ENCODE measurements around the gene CPNE6. TPM values are rescaled to one million over a fixed set of nuclear protein-coding genes. Genes with fewer than 3 reads are reported as not detected.
"Not testable (repeated sequence)": the region's sequence is repeated elsewhere in the genome, so short reads cannot be mapped to it uniquely, and the experiment has no call there.

Gene CPNE6
- total RNA-seq, 1 donor from 2014 or later: not detected

DNA sequence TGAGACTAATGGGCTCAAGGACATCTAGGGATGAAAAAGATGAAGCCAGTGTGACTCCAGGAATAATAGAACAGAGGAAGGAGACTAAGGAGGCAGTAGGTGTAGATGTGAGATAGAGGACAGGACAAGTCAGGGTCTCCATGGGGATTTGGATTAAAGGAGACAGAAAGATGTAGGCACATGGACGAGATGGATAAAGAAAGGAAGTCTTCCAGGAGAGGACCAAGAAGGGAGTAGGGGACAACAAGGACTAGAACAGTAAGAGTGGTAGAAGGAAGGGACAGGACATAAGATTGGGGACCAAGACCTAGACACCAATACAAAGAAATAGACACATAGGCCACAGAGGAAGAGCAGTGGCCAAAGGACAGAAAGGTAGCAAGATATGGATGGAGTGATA, 15.6 kb downstream of the CPNE6 start:
- DNase-seq: no peak

DNA sequence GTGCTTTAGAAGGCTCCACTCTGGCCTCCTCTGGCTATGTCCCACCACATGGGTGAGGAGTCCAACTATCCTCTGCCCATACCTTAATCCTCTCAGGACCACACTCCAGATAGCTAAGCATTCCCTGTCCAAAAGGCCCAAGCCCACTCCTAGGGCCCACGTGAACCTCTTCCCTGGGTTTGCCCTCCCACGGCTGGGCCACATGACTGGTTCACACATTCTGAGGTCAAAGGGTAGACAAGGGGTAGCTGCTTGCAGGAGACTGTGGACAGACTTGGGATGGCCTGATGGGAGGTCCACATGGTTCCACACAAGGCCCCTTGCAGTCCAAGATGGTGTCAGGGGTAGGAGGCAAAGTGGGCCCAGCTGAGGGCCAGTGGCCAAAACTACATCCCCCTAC, 16.7 kb downstream of the CPNE6 start:
- no peak for DNase-seq

DNA sequence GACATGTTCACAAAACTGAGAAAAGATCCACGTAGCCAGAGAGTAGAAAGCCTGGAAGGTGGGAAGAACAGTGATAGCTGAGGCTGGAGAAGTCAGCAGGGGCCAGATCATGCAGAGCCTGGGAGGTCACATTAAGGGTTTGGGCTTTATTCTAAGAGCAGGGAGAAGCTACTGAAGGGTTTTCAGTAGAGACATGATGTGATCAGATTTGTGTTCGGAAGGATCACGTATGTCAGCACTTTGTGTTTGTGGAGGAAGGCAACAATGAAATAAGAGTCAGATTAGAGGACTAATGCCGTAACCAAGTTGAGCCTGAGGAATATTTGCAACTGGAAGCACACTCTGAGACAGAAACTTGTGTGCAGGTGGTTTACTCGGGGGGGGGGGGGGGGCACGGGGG, 18.5 kb downstream of the CPNE6 start:
- no peak for DNase-seq

DNA sequence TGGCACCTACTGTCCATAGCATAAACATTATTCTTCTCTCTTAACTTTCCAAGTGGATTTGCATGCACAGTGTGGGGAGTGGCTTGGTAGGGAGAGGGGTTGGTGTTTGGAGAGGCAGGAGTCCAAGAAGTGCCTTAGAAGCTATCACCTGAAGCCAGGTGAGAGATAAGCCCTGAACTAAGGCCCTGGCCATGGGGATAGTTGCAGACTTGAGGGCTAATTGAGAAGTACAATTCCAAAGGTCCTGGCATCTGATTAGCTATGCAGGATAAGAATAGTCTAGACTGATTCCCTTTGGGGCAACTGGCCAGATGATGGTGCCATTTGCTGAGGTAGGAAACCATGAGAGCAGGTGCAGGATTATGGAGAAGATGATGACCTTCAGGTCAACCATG, 20.7 kb downstream of the CPNE6 start:
- no peak for DNase-seq

DNA sequence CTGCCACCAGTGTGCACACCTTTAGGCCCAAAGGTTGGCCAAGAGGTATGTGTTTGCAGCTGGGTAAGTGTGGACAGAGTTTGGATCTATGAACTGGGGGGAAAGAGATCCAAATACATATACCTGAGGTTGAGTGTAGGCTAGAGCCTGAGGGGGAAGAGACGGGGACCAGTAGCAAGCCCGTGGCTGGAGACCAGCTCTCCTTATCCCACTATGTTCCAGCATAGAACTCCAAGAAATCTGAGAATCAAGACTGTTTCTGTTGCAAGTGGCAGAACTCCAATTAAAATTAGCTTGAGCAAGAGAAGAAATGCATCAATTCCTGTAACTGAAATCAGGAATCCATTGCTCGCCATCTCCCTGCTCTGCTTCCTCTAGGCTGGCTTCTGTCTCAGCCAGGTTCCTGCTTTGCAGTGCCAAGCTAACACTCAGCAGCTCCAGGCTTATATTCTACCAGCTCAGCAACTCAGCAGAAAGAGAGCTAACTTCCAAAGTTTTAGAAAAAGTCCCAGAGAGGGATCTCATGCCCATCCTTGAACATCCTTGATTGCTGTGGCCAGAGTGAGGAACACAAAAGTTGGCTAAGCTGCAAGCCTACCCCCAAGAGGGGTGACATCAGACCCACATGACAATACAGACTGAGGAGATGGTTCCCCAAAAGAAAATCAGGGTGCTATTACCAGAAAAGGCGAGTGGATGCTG, 21.3 kb downstream of the CPNE6 start:
- no peak for DNase-seq

DNA sequence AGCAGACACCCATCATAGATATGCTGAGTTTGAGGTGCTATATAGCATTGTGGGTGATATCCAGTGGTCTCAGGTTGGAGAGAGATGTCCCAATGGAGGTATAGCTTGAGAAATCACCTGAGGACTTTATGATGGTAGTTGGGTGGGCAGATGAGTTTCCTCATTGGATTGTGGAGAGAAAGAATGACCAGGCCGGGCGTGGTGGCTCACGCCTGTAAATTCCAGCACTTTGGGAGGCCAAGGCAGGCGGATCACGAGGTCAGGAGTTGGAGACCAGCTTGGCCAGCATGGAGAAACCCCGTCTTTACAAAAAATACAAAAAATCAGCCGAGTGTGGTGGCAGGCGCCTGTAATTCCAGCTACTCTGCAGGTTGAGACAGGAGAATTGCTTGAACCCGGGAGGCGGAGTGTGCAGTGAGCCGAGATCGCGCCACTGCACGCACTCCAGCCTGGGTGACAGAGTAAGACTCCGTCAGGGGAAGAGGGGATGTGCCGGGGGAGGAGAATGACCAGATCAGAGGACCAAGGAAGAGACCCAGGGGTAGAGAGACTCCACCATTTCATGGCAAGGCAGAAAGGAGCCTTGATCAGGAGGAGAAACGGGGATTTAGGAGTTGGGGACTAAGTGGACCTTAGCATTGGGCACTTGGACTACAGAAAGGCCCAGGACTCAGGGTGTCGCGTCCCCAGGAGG, 22.0 kb downstream of the CPNE6 start:
- DNase-seq: no peak

DNA sequence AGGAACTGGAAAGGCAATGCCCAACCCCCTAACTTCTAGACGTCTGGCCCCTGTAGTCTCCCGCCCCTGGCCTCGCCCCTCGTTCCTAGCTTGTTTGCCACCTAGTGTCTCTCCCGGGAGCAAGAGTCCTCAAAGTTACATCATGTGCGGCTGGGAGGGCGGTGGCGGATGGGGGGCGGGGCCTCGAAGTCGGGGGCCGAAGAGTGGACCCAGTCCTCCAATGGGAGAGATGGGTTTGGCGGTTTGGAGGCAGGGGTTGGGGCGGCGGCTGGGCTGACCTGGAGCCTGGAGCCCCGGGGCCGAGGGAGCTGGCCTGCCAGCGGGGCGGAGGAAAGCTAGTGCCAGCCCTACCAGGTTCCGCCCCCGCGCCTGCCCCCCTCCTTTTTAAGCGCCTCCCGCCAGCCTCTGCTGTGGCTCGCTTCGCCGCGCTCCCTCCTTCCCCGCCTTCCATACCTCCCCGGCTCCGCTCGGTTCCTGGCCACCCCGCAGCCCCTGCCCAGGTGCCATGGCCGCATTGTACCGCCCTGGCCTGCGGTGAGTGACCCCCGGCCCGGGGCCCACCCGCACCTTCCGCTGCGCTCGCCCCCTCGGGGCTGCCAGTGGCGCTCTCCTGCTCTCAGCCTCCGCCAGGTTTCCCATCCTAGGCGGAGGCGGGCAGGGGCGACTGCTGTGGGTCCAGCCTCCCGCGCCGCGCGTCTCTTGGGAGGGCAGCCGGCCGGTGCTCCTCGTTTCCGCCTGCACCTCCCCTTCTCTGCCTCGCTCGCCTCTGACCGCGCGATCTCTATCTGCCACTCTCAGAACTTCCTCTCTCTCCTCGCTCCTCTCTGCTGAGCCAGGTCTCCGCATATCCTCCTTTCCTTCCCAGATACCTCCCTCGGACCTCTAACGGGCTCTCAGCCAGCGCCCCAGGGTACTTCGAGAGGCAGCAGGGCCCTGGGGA, 22.8 kb downstream of the CPNE6 start, which contains the start of gene PCK2:
Gene PCK2, plus strand, starts transcription at position 411 of the 940 bp plus-strand sequence. Its CDS starts 95 bp downstream, at position 506.
- DNase-seq: peak; percentile 64

DNA sequence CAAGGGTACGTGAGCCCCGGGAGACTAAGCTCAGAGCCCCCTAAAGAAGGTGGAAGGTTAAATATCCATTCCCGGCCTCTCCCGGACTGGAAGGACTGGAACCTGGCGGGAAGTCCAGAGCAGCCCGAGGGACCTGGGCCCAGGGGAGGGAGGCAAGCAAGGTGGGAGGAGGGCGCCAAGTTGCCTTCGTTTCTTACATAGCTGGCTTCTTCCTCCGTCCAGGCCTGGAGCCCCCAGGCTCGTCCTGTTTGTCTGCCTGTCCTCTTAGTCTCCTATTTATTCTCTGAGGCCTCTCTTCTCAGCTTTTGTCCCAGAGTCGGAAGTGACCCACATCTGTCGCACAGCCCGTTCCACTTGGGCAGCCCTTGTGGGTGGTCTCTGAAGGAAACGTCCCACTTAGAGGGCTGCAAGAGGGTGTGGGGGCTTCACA, 23.5 kb downstream of the CPNE6 start:
- DNase-seq: peak; percentile 18

DNA sequence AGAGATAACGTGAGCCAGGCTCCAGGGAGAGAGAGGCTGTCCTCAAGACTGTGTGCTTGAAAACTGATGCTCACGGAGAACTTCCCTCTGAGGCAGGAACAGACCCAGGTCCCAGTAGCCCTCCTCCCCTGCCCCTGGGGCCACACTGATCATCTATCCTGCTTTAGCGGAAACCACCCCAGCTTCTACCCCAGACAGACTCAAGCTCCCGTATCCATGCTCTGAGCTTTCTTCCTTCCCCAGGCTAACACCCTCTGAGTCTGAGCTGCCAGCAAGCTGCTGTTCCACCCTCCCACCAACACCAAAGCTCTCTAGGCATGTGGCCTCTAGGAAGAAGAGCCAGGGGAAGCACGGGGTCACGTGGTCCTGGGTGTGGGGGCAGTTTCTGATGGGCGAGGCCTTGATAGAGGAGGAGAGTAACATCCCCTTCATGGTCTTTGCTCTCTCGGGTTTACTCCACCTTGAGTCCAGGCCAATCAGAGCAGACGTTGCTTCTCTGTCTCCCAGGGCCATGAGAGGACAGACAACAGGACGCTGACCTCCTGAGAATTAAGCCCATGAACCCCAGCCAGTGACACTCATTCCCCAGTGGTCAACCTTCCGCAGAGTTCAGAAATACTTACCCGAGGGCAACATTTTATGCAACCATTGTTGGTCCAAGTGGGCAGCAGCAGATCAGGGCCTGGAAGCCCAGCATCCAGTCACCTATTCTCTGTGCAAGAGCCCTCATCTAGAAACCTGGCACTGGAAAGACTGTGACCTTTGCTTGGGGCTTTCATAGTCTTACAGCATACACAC, 24.1 kb downstream of the CPNE6 start:
- DNase-seq: no peak

DNA sequence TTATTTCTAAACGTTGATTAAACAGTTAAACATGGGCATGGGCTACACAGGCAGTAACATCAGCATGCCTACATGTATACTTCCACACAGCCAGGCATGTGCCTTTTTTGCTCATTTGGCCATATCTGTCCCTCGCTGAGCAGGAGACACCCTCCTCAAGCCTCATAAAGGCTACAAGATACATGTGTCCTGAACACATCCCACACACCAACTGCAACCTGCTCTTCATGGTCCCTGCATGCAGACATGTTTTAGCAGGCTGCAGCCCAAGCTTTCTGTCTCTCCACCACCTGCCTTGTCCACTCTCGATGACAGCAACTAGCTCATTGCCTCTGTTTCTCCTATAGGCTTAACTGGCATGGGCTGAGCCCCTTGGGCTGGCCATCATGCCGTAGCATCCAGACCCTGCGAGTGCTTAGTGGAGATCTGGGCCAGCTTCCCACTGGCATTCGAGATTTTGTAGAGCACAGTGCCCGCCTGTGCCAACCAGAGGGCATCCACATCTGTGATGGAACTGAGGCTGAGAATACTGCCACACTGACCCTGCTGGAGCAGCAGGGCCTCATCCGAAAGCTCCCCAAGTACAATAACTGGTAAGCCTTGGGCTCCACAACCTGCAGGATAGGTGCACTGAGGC, 25.3 kb downstream of the CPNE6 start:
- no peak for DNase-seq

DNA sequence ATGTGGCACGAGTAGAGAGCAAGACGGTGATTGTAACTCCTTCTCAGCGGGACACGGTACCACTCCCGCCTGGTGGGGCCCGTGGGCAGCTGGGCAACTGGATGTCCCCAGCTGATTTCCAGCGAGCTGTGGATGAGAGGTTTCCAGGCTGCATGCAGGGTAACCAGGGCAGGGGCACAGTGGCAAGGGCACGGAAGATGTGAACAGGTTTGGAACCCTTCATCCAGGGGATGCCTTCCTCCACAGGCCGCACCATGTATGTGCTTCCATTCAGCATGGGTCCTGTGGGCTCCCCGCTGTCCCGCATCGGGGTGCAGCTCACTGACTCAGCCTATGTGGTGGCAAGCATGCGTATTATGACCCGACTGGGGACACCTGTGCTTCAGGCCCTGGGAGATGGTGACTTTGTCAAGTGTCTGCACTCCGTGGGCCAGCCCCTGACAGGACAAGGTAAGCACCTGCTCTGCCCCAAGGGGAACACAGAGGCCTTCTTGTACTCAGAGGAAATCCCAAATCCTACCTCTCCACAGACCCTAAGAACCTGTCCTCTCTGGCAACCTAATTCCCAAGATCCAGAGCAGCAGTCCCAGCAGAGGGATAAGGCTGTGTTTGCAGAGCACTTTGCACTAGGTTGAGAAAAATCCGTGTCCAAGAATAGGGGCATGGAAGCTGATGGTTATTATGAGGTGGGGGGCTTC, 27.0 kb downstream of the CPNE6 start:
- DNase-seq: no peak

DNA sequence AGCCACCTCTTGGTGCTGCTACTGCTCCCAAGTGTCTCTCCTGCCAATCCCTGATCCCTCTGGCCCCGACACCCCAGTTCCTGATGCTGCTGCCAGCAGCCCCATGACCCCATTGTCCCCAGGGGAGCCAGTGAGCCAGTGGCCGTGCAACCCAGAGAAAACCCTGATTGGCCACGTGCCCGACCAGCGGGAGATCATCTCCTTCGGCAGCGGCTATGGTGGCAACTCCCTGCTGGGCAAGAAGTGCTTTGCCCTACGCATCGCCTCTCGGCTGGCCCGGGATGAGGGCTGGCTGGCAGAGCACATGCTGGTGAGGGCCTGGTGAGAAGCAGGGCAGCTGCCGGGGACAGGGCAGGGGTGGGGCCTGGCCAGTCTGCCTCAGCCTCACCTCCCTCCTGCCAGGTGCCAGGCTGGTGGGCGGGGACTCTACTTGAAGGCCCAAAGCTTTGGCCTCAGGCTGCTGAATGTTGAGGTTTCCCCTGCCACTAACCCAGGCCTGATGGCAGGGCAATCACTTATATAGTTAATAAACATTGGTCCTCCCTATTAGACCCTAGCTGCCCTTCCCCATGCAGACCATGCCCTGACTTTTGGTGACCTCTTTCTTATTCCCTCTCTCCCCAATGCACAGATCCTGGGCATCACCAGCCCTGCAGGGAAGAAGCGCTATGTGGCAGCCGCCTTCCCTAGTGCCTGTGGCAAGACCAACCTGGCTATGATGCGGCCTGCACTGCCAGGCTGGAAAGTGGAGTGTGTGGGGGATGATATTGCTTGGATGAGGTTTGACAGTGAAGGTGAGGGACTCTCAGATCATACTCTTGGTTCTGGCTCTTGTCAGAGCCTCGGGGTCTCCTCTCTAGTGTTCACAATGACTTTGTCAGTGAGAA, 27.8 kb downstream of the CPNE6 start:
- no peak for DNase-seq

DNA sequence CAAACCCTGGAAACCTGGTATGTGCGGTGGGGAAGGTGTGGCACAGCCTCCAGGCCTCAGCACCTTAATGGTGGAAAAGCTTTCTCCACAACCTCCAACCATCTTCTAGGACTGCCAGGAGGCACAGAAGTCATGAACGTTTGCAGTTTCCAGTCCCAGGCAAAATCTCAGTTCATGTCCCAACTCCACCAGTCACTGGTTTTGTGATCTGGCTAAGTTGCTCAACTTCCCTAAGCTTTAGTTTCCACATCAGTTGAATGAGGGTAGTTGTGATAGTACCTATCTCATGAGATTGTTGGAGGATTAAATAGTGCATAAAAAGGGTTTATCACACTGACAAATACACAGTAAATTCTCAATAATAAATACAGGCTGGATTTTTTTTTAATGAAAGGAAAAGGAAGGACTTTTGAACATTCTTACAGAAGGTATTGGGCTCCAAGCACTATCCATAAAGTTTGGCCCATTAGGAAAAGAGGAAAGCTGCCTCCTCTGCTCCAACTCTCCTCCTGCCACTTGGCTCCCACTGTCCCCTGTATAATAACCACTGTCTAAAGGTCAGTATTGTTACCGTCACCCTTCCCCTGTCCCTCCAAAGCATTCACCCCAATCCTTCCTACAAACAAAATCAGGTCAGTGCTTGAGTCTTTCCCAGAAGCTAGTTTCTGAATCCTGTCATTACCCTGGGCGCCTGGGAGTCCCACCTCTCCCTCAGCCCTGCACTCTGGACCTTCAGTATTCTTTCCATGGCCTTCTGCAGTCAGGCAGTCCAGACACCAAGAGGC, 29.0 kb downstream of the CPNE6 start:
- no peak for DNase-seq

DNA sequence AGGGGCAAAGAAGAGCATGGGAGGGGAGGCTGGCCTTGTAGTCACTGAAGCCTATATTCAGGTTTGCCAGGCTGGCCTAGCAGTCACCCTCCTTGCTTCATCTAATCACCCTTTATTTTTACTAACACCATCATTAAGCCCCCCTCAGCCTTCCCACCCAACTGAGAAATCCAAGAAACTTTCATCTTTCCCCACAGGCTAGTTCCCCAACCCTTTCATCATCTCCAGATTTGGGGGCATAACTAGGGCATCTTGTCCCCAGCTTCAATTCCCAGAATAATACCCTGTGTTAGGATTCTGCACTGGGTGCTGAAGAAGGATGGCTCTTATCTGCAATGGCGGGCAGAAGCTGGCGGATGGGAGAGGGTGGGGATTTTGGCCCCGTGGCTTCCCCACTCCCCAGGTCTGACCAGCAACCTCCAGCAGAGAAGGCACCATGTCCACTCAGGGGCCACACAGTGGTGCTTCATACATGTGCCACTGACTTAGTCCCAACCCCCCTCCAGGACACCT, 29.7 kb downstream of the CPNE6 start:
- no peak for DNase-seq

DNA sequence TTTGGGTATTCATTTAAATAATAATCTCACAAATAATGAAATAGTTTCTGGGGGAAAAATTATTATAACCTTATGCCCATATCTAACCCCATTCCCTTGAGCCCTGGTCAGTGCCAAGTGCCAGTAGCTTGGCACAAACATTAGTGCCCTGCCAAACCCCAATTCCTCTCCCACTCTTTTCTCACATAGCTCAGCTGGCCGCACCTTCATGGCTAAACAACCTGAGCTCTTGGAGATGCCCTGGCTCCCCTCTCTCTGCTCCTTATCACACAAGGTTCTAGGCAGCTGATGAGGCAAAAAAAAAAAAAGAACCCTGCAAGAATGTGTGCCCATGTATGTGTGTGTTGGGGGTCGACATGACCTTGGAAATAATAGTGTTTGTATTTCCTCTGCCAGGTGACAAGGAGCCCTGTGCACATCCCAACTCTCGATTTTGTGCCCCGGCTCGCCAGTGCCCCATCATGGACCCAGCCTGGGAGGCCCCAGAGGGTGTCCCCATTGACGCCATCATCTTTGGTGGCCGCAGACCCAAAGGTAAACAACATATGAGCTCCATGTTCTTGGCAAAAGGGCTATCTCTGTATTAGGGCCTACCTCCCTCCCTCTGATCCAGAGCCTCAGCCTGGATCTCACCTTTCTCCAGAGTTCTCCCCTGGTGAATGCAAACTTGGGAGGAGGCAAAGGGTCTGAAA, 31.1 kb downstream of the CPNE6 start:
- no peak for DNase-seq

DNA sequence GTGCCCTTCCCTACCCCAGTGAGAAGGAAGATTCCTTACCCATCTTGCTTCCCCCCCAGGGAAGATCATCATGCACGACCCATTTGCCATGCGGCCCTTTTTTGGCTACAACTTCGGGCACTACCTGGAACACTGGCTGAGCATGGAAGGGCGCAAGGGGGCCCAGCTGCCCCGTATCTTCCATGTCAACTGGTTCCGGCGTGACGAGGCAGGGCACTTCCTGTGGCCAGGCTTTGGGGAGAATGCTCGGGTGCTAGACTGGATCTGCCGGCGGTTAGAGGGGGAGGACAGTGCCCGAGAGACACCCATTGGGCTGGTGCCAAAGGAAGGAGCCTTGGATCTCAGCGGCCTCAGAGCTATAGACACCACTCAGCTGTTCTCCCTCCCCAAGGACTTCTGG, 32.1 kb downstream of the CPNE6 start:
- DNase-seq: no peak

DNA sequence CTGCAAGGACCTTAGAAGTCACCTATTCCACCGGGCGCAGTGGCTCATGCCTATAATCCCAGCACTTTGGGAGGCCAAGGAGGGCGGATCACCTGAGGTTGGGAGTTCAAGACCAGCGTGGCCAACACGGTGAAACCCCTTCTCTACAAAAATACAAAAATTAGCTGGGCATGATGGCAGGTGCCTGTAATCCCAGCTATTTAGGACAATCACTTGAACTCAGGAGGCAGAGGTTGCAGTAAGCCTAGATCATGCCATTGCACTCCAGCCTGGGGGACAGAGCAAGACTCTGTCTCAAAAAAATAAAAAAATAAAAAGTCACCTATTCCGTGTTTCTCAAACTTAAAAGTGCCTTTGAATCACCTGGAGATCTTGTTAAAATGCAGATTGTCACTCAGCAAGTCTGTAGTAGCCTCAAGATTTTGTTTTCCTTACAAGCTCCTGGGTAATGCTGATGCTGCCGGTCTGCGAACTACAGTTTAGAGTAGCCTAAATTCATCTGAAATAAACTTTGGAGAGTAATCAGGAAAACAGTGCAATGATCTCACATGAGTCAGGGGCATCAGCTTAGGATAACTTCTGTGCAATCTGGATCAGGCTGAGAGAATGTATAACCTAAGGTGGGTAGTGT, 34.4 kb downstream of the CPNE6 start:
- DNase-seq: not testable (repeated sequence)

Measured in dermis blood vessel endothelial cell (primary cell).